NCI-H2196 (cell line): ENCODE data around the gene PDRG1.

Source experiments
- DNase-seq: peaks from one replicate; lab custom pipeline; 2025; ENCODE audit not compliant: unreplicated experiment; lab: John Stamatoyannopoulos, UW

Gene PDRG1

DNA sequence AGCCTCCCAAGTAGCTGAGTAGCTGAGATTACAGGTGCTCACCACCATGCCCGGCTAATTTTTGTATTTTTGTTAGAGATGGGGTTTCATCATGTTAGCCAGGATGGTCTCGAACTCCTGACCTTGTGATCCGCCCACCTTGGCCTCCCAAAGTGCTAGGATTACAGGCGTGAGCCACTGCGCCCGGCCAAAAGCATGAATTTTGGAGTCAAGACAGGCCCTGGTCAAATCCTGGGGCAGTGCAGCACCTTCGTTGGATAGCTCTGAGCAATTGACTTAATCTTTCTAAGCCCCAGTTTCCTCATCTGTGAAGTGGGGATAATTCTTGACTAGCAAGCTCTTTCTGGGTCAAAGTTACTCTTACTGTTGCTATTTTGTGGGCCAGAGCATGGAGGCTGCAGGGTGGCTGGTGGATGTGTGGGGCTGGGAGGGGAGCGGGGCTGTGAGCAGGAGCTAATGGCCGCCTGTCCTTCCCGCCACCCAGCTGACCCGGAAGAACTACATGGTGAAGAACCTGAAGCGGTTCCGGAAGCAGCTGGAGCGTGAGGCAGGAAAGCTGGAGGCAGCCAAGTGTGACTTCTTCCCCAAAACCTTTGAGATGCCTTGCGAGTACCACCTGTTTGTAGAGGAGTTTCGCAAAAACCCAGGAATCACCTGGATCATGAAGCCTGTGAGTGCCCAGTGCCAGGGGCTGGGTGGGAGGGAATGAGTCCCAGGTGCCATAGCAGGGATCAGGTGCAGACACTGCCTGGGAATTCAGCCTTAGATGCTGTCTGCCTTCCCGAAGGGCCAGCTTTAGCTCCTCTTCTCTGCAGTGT, 42.4 kb downstream of the PDRG1 start:
- DNase-seq: no peak

DNA sequence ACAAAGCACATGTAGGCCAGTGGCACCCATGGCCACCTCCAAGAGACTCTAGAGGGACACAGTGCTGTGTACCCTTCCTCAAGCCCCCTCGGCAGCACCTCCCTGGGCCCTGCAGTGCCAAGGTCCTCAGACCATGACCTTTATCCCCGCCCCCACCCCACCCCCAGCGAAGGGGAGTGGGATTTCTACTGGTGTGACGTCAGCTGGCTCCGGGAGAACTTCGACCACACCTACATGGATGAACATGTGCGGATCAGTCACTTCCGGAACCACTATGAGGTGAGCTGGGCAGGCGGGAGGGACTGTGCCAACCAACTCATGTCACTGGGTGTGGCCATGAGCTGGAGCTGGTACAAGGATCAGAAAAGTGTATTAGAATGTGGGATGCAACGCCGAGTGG, 43.4 kb downstream of the PDRG1 start:
- no peak for DNase-seq

DNA sequence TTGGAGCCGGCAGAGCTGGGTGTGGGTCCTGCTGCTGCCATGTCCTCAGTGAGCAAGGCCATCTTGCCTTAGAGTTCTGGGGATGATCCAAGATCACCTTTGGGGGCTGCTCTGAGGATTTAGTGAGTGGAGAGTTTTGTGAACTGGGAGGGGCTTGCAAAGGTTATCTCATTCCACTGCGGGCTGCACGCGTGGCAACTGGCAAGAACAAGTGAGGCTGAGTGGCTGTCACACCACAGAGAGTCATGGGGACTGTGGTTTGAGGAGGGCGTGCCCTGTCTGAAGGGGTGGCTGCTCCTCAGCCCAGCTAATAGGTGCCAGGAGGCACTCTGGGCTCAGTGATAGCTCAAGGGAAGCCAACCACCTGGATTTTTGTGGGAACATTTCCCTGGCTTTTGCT, 43.8 kb downstream of the PDRG1 start:
- no peak for DNase-seq

- DNase-seq: no peak
Observed at GRCh38 chr20:31907046-31907445, 44.8 kb downstream of the PDRG1 start.

DNA sequence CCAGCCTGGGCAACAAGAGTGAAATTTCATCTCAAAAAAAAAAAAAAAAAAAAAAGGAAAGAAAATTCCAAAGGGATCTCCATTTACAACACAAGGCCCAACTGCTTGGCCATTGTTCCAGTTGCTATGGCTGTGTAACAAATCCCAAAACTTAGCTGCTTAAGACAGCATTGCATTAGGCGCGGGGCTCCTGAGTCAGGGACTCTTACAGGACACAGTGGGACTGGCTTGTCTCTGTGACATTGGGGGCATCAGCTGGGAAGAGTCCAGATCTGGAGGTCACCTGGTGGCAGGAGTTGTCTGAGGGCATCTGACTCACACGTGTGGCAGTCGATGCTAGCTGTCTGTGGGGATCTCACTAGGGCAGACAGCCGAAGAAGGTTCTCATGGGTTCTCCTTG, 45.8 kb downstream of the PDRG1 start:
- DNase-seq: no peak

DNA sequence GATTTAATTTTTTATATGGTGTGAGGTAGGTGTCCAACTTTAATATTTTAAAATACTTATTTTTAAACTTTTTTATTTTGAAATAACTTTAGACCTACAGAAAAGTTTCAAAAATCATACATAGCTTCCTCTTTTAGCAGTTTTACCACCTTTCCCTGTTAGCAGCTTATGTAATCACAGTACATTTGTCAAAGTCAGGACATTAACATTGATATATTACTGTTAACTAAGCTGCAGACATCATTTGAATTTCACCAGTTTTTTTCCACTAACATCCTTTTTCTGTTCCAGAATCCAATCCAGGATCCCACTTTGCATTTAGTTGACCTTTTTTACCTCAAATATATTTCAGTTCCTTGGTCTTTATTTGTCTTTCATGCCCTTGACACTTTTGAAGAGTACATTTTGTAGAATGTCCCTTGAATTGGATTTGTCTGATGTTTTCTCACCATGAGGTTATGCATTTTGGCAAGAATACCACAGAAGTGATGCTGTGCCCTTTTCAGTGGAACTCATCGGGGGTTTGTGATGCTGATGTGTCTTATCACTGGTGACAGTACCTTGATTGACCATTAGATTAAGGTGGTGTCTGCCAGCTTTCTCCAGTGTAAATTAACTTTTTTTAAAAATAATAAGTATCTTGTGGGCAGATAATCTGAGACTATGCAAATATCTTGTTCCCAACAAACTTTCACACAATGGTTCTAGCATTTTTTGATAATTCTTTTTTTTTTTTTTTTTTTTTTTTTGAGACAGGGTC, 48.0 kb downstream of the PDRG1 start:
- DNase-seq: no peak

DNA sequence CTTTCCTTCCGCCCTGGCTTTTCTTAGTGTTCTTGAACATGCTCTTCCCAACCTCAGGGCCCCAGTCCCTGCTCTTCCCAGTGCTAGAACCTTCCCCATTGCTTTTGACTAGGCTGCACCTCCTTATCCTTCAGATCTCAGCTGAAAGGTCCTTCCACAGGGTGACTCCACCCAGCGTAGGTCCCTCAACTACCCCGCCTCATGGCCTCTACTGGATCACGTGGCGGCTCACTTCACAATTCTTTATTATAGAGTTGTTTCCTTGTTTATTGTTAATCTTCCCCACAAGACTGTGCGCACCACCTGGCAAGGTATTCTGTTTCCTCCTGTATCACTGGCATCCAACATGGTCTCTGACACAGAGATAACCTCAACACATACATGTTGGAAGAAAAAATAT, 50.2 kb downstream of the PDRG1 start:
- no peak for DNase-seq

DNA sequence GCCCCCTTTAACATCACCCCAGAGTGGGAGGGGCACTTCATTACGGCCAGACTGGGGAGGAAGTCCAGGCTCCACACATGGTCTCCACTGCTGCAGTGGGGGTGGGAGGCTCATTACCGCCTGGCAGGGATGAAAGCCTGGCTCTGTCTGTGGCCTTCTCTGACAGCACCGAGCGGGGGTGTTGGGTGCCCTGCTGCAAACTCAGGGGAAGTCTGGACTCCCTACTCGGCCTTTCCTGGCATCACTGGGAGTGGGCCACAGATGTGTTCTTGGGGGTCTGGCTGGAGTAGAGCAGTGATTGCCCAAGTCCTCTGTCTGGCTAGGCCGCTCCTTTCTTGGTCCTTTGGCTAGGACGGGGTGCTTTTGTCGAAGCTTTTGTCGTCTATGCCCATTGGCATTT, 54.3 kb downstream of the PDRG1 start:
- no peak for DNase-seq

- no peak for DNase-seq
Observed at GRCh38 chr20:31896049-31896448, 55.8 kb downstream of the PDRG1 start.

GRCh38 chr20:31894980-31895675, 56.7 kb downstream of the PDRG1 start:
- DNase-seq: peak; percentile 31
